GM19023 (cell line): ENCODE measurements around the gene FBN2.
"Not testable (repeated sequence)": the region's sequence is repeated elsewhere in the genome, so short reads cannot be mapped to it uniquely, and the experiment has no call there.

Experiments used
- ATAC-seq: cut with Tn5 transposase; IDR thresholded peaks from one replicate; pipeline ENCODE4 v1.9.1; 2021; ENCODE audit warnings: mild to moderate bottlenecking, moderate library complexity; ENCODE audit not compliant: unreplicated experiment

FBN2 gene

DNA sequence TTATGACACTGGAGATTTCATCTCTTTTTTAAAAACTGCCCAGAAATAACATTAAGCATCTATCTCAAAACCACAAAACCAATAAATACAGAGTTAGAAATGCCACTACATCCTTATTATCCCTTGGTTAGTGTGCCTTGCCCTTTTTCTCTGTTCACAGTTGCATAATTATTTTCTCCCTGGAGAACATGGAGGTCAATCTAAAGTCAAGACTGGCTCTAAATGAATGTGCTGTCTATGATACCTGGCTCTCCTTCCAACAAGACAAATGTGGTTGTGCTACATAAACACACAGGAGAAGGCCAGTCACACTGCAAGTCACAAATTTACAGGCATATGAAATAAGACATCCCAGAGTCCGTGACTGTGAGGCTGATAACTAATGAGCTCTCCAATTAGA is 2.8 kb downstream of the FBN2 start:
- no peak for ATAC-seq

- no peak for ATAC-seq
Measured at GRCh38 chr5:128534726-128535125, 3.3 kb downstream of the FBN2 start.

DNA sequence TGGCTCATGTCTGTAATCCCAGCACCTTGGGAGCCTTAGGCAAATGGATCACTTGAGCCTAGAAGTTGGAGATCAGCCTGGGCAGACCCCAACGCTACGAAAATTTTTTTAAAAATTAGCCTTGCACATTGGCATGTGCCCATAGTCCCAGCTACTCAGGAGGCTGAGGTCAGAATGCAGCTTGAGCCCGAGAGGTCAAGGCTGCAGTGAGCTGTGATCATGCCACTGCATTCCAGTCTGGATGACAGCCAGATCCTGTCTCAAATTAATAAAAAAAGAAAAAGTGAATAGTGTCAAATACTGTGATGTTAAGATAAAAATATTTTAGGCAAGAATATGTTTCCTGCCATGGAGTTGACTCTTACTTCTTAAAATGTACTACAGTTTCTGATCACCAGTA is 5.3 kb downstream of the FBN2 start:
- no peak for ATAC-seq

DNA sequence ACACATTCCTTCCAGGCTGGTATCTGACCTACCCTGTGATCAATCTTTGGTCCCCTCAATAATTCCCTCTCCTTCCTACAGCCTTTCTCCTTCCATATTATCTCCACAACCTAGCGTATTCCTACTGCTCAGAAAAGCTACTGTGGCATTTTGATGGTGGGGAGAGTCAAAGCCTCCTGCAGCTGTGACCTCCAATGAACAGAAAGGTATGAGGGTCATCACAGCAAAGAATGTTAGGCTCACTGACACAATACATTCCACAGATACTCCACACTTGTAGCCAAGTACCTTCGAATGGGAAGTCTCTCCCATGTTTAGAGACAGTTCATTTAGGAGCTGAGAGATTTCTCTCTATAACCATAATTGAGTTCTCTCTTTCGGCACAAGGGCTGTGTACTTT is 5.9 kb downstream of the FBN2 start:
- no peak for ATAC-seq

- ATAC-seq: no peak
Measured at GRCh38 chr5:128528637-128529255, 9.3 kb downstream of the FBN2 start.

GRCh38 chr5:128528126-128528525 is 9.9 kb downstream of the FBN2 start:
- ATAC-seq: no peak

DNA sequence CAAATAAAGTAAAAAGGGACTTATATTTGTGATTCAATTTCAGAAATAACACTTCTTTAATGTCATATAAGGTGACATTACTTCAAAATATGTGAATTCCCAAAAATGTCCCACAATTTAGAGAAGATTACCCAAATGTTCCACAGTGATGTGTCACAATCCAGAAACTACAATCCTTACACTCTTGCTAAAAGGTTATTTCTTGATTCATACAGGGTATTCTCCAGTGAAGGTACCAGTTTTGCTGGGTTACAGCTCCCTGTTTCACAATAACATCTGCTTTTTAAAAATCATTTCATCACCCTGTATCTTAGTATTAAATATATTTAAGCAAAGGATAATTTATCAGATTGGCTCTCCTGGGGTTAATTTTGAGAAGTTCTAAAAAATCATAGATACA is 11.0 kb downstream of the FBN2 start:
- no peak for ATAC-seq

GRCh38 chr5:128522336-128522735 is 15.7 kb downstream of the FBN2 start:
- ATAC-seq: no peak

DNA sequence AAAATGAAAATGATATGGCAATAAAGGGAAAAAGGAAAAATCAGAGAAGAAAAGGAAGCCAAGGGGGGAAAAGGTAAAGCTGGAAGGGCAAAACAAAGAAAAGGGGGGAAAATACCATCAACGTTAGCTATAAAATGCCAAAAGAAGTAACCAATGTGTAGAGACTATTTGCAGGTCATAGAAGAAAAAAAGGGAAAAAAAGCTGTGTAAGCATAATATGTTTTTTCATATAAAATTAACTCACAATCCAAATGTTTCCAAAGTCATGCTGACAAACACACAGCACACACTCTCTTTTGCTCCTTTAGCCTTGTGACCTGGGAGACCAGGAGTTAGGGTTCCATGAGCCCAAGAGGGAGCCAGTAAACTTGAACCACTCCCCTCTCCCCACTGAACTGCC is 18.2 kb downstream of the FBN2 start:
- no peak for ATAC-seq

- ATAC-seq: no peak
Measured at GRCh38 chr5:128516978-128517377, 21.1 kb downstream of the FBN2 start.

GRCh38 chr5:128513806-128514205 is 24.2 kb downstream of the FBN2 start:
- ATAC-seq: no peak

GRCh38 chr5:128512894-128513293 is 25.2 kb downstream of the FBN2 start:
- ATAC-seq: no peak

- ATAC-seq: no peak
Measured at GRCh38 chr5:128506643-128507042, 31.4 kb downstream of the FBN2 start.

DNA sequence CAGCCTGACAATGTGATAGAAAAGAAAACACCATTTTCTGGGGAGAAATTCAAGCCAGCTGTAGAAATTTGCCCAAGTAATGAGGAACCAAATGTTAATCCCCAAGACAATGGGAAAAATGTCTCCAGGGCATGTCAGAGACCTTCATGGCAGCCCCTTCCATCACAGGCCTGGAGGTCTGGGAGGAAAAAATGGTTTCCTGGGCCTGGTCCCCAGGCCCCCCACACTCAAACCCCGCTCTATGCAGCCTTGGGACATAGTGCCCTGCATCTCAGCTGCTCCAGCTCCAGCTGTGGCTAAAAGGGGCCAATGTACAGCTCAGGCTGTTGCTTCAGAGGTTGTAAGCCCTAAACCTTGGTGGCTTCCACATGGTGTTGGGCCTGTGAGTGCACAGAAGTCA is 34.3 kb downstream of the FBN2 start:
- ATAC-seq: not testable (repeated sequence)

- no peak for ATAC-seq
Measured at GRCh38 chr5:128498844-128499455, 39.1 kb downstream of the FBN2 start.

GRCh38 chr5:128494516-128494915 is 43.5 kb downstream of the FBN2 start:
- no peak for ATAC-seq

- no peak for ATAC-seq
Measured at GRCh38 chr5:128493657-128494329, 44.3 kb downstream of the FBN2 start.

DNA sequence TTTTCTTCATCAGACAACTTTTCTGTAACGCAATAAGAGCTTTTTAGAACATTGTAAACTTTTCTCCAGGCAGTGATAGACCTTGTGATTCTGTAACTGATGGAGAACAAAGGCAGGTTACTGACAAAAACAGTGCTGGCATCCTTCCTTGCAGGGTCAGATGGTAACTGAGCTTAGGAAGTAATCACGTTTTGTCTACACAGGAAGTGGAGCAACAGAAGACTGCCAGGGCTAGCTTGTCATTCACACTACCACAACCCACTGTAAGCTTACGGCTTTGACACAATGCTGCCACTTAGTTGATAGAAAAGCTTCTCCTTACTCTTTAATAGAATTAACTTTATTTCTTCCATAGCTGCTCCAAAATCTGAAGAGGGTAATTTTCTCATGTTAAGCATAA is 46.8 kb downstream of the FBN2 start:
- no peak for ATAC-seq

- no peak for ATAC-seq
Measured at GRCh38 chr5:128490761-128491160, 47.3 kb downstream of the FBN2 start.

- ATAC-seq: no peak
Measured at GRCh38 chr5:128487041-128487440, 51.0 kb downstream of the FBN2 start.

GRCh38 chr5:128483738-128484137 is 54.3 kb downstream of the FBN2 start:
- ATAC-seq: no peak

DNA sequence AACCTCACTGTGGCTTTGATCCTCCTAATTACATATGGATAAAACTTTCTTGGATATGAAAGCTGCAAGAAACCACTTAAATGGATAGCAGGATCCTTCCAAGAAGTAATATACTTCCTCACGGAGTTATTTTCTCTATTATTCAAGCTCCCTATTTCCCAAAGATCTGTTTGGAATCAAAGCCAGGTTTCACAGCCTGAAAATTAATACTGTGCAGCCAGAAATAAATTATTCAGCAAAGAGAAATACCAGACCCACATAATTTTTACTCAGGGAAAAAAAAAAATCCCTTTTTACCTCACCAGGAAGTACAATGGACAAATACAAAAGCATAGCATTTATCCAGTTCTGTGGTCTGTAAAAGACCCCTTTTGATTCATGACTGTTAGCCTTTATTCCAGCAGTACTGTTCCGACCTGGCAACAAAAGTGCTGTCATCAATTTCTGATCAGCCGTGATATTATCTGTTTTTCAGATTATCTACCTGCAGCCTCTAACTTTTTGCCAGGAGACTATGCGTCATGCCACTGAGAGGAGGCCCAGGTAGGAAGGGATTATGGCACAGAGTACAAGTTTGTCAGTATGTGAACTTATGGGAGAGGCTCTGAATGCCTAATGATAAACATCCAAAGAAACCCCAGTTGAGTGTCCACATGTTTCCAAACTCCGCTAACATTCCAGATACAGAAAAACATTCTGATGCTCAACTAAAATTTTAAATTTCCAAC is 57.0 kb downstream of the FBN2 start:
- ATAC-seq: no peak
